SK-N-SH (cell line): ENCODE measurements around the gene NTRK3. TPM values are rescaled to one million over a fixed set of nuclear protein-coding genes. Genes with fewer than 3 reads are reported as not detected.

Source experiments
- CTCF ChIA-PET: fragments of 300-600, 350-600 bp; formaldehyde crosslinking; extraction: SDS; loops from one replicate; lab custom pipeline; 2021; lab: Yijun Ruan, JAX
- POLR2A ChIA-PET: fragments of 350-600 bp; sonication (Branson Sonifier 250); formaldehyde crosslinking; extraction: SDS; loops from one replicate; lab custom pipeline; 2020; ENCODE audit warnings: antibody characterized with exemption, inconsistent platforms; lab: Yijun Ruan, JAX
- DNase-seq: peaks from one replicate; pipeline ENCODE4 v3.0.0; 2012
- H2AFZ ChIP-seq: fragments of 200-600 bp; sonication (generic); 2 replicates; pipeline ENCODE4 v1.8.1; 2016; ENCODE audit warnings: antibody characterized with exemption, mild to moderate bottlenecking, low read depth
- H3F3A ChIP-seq: fragments of 200-600 bp; sonication (generic); replicated peaks from 2 replicates; pipeline ENCODE3; 2016; ENCODE audit warnings: antibody characterized with exemption, mild to moderate bottlenecking; ENCODE audit not compliant: insufficient read depth
- H3K27ac ChIP-seq, 2 experiments: fragments of 200-500 bp in 1 of 2; fragments of 200-600 bp in 1 of 2; sonication (Bioruptor generic) in 1 of 2; sonication (generic), shearing (Covaris generic) in 1 of 2; 2 replicates each; pipeline versions ENCODE4 v1.5.1 to v1.6.1; 2014 to 2016; ENCODE audit warnings: low read depth in 2 of 2, inconsistent platforms in 1 of 2, low read length in 1 of 2, mild to moderate bottlenecking in 1 of 2, mixed read lengths in 1 of 2
- H3K27me3 ChIP-seq: fragments of 200-600 bp; sonication (generic), shearing (Covaris generic); 2 replicates; pipeline ENCODE4 v1.6.1; 2016; ENCODE audit warnings: mixed run types; ENCODE audit not compliant: insufficient read depth
- H3K36me3 ChIP-seq, 2 experiments: fragments of 200-500 bp in 1 of 2; fragments of 200-600 bp in 1 of 2; sonication (Bioruptor generic) in 1 of 2; sonication (generic) in 1 of 2; replicated peaks in 1 of 2; 2 replicates each; pipeline versions ENCODE3 to v1.5.1; 2014 to 2016; ENCODE audit warnings: low read length in 1 of 2, mild to moderate bottlenecking in 1 of 2; ENCODE audit not compliant: insufficient read depth in 2 of 2, control insufficient read depth in 1 of 2
- H3K4me1 ChIP-seq, 2 experiments: fragments of 200-500 bp in 1 of 2; fragments of 200-600 bp in 1 of 2; sonication (Bioruptor generic) in 1 of 2; sonication (generic), shearing (Covaris generic) in 1 of 2; 2 replicates each; pipeline versions ENCODE4 v1.5.1 to v1.6.1; 2014 to 2016; ENCODE audit warnings: low read depth in 1 of 2, low read length in 1 of 2, mixed run types in 1 of 2; ENCODE audit not compliant: insufficient read depth in 2 of 2, control insufficient read depth in 1 of 2
- H3K4me2 ChIP-seq: fragments of 200-600 bp; sonication (generic), shearing (Covaris generic); 2 replicates; pipeline ENCODE4 v1.6.1; 2017; ENCODE audit warnings: mixed run types
- H3K4me3 ChIP-seq, 2 experiments: fragments of 200-500 bp in 1 of 2; fragments of 200-600 bp in 1 of 2; sonication (Bioruptor generic) in 1 of 2; sonication (generic), shearing (Covaris generic) in 1 of 2; 2 replicates each; pipeline versions ENCODE4 v1.5.1 to v1.8.1; 2014 to 2016; ENCODE audit warnings: low read depth in 2 of 2, inconsistent platforms in 1 of 2, low read length in 1 of 2, mild to moderate bottlenecking in 1 of 2, mixed read lengths in 1 of 2, moderate library complexity in 1 of 2
- H3K79me2 ChIP-seq: fragments of 200-600 bp; sonication (generic); 2 replicates; pipeline ENCODE4 v1.8.1; 2017; ENCODE audit warnings: mild to moderate bottlenecking; ENCODE audit not compliant: insufficient read depth
- H3K9ac ChIP-seq: fragments of 200-600 bp; sonication (generic); 2 replicates; pipeline ENCODE4 v1.6.1; 2017; ENCODE audit warnings: mixed run types
- H3K9me2 ChIP-seq: fragments of 200-600 bp; sonication (generic); 2 replicates; pipeline ENCODE4 v1.6.1; 2017; ENCODE audit warnings: mixed run types
- H3K9me3 ChIP-seq: fragments of 200-600 bp; sonication (generic); 2 replicates; pipeline ENCODE4 v1.6.1; 2017; ENCODE audit warnings: mixed run types, mild to moderate bottlenecking, moderate library complexity
- H4K20me1 ChIP-seq: fragments of 200-600 bp; sonication (generic); 2 replicates; pipeline ENCODE4 v1.6.1; 2017; ENCODE audit warnings: mild to moderate bottlenecking, mixed run types; ENCODE audit not compliant: insufficient read depth
- CHD2 ChIP-seq: fragments of 150-350 bp; IDR thresholded peaks from 2 replicates; pipeline ENCODE4 v1.6.1; 2018; ENCODE audit warnings: low read length; ENCODE audit not compliant: partially characterized antibody
- ELF1 ChIP-seq: IDR thresholded peaks from 2 replicates; pipeline ENCODE4 v1.4.0; 2012
- EP300 ChIP-seq, 2 experiments: IDR thresholded peaks; 2 replicates each; pipeline versions ENCODE4 v1.4.0 to v1.6.1; 2012; ENCODE audit warnings: borderline replicate concordance in 1 of 2, low read depth in 1 of 2, low read length in 1 of 2
- EZH2phosphoT487 ChIP-seq: fragments of 200-600 bp; sonication (generic); IDR thresholded peaks from 2 replicates; pipeline ENCODE4 v1.6.1; 2017; ENCODE audit warnings: low read depth, mixed run types, mild to moderate bottlenecking, antibody characterized with exemption, moderate library complexity, borderline replicate concordance
- FOSL2 ChIP-seq: IDR thresholded peaks from 2 replicates; pipeline ENCODE4 v1.4.0; 2012; ENCODE audit warnings: low read depth, mild to moderate bottlenecking, moderate library complexity, borderline replicate concordance
- FOXJ3 ChIP-seq: sonication (generic); formaldehyde crosslinking; IDR thresholded peaks from 2 replicates; pipeline ENCODE4 v1.5.1; 2020; ENCODE audit warnings: mild to moderate bottlenecking, missing genetic modification reagents
- GATA2 ChIP-seq: sonication (generic); formaldehyde crosslinking; IDR thresholded peaks from 2 replicates; pipeline ENCODE4 v1.5.0; 2020; ENCODE audit warnings: mild to moderate bottlenecking, missing genetic modification reagents
- IRF3 ChIP-seq: fragments of 150-350 bp; IDR thresholded peaks from 2 replicates; pipeline ENCODE4 v1.6.1; 2016; ENCODE audit warnings: mild to moderate bottlenecking, low read depth, low read length
- JUND ChIP-seq: IDR thresholded peaks from 2 replicates; pipeline ENCODE4 v1.4.0; 2012
- MXI1 ChIP-seq: IDR thresholded peaks from 2 replicates; pipeline ENCODE4 v1.6.1; 2012; ENCODE audit warnings: mild to moderate bottlenecking, low read depth, low read length, improper control_type of control experiment
- RAD21 ChIP-seq: IDR thresholded peaks from 2 replicates; pipeline ENCODE4 v1.6.1; 2012; ENCODE audit warnings: mild to moderate bottlenecking, low read length
- REST ChIP-seq: IDR thresholded peaks from 2 replicates; pipeline ENCODE4 v1.6.1; 2012; ENCODE audit warnings: mild to moderate bottlenecking, low read depth, low read length, moderate library complexity
- TAF1 ChIP-seq: IDR thresholded peaks from 2 replicates; pipeline ENCODE4 v1.6.1; 2012; ENCODE audit warnings: low read depth, mild to moderate bottlenecking, low read length, moderate library complexity, borderline replicate concordance
- TCF12 ChIP-seq: IDR thresholded peaks from 2 replicates; pipeline ENCODE4 v1.4.0; 2012
- TEAD4 ChIP-seq: IDR thresholded peaks from 2 replicates; pipeline ENCODE4 v1.4.0; 2012; ENCODE audit warnings: mild to moderate bottlenecking, borderline replicate concordance; ENCODE audit not compliant: insufficient read depth
- USF2 ChIP-seq: fragments of 150-350 bp; IDR thresholded peaks from 2 replicates; pipeline ENCODE4 v1.6.1; 2017; ENCODE audit warnings: antibody characterized with exemption, low read length, low read depth, borderline replicate concordance
- YY1 ChIP-seq: IDR thresholded peaks from 2 replicates; pipeline ENCODE4 v1.4.0; 2012; ENCODE audit warnings: low read depth, mild to moderate bottlenecking
- WGBS: methylation state at CpG from one replicate; pipeline ENCODE4 v1.1.6; 2017; ENCODE audit warnings: low lambda C conversion rate; 5-methylcytosine and 5-hydroxymethylcytosine counted together
- polyA plus RNA-seq, 3 experiments: library from polyadenylated mRNA; depleted of rRNA; stranded (reverse); fragments of >200 nt; gene quantifications; 2 replicates each; pipeline ENCODE4 v1.2.3, GENCODE V29; 2012

The NTRK3 gene
- polyA plus RNA-seq, 1 of the 3 experiments (the other 2 are of a cell fraction): 2.6 TPM

- Histone ChIP-seq H3K36me3 (no peaks in the 10 kb centered on the region), H3F3A (no peaks in the 10 kb centered on the region), H3K9ac (no peak overlapping the region), H2AFZ (no peak overlapping the region)
- TF ChIP-seq TCF12: no peak
- TF ChIP-seq GATA2: peak; percentile 86
- TF ChIP-seq EP300 (IDR thresholded peaks at IDR 0.05; ENCODE audit: borderline replicate concordance in 1 of 2, low read depth in 1 of 2, low read length in 1 of 2): peak in 1 of 2 experiments; percentile 35; a peak in 1 of 4 replicates
- TF ChIP-seq REST: no peak
- no peak for TF ChIP-seq USF2
- no peak for TF ChIP-seq FOSL2
- no peak for TF ChIP-seq TAF1
- no peak for TF ChIP-seq ELF1
- no peak for TF ChIP-seq TEAD4
- TF ChIP-seq YY1: no peak
- no peak for TF ChIP-seq FOXJ3
- no peak for TF ChIP-seq JUND
- no peak for TF ChIP-seq MXI1
- no peak for TF ChIP-seq CHD2
- TF ChIP-seq EZH2phosphoT487: no peak
- TF ChIP-seq IRF3: no peak
- 0 out of 2 replicates have a peak, but pooled peaks have one; percentile 10 for TF ChIP-seq RAD21
- TF ChIP-seq, all 33 proteins: peak for 3
- DNase-seq: peak; percentile 50
- POLR2A ChIA-PET: no interaction called here
- Histone ChIP-seq H3K79me2 (no peaks in the 10 kb centered on the region), H3K27ac (no peak overlapping the region), H3K9me2 (no peaks in the 10 kb centered on the region), H3K4me1 (peaks cover 0 to 16% of the 10 kb centered on the region in 2 experiments; a peak in 1 of 4 replicates), H3K4me3 (no peak overlapping the region), H3K27me3 (no peaks in the 10 kb centered on the region), H4K20me1 (no peaks in the 10 kb centered on the region), H3K4me2 (no peak overlapping the region), H3K9me3 (no peaks in the 10 kb centered on the region)
- 0% methylated on average over 3 of the region's 3 CpGs for WGBS
- CTCF ChIA-PET: no interaction called here
Observed at GRCh38 chr15:88152672-88153071, 103.9 kb downstream of the NTRK3 start.
